Measurements from ENCODE around the gene ACYP2. TPM values are rescaled to one million over a fixed set of nuclear protein-coding genes. Genes with fewer than 3 reads are reported as not detected.

The ACYP2 gene
- total RNA-seq, 6 donors from 2014 or later: 8.9 to 15.7 (median 14.8) TPM

DNA sequence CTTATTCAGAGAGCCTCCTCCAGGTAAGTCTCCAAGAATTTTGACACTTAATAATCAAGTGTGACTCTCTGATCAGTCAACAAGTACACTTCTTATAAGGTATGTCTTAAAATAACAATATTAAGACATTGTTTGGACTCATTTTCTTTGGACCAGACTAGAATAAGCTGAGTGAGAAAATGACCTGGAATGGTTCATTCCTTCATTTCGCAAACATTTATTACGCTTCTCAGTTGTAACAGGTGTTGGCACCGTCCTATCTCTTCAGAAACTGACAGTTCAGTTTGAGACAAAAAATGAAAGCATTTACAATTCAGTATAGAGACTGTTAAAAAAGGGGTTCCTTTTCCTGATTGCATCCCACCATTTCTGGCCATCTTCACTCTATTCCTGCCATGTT, 94.0 kb downstream of the ACYP2 start:
- Histone ChIP-seq H3K4me3 (no peak overlapping the region), H3K9me3 (no peaks in the 10 kb centered on the region), H3K36me3 (no peaks in the 10 kb centered on the region), H3K27me3 (no peaks in the 10 kb centered on the region), H3K4me1 (peaks cover 16 to 29% (median 26%) of the 10 kb centered on the region in 4 donors), H3K27ac (no peak overlapping the region)
- DNase-seq (no peak), ATAC-seq (ENCODE audit: low FRiP score in 2 of 2) (no peak)
- 78 to 88% methylated on average over 3 of the region's 3 CpGs for WGBS, 2 donors
- TF ChIP-seq, protein P1, sequence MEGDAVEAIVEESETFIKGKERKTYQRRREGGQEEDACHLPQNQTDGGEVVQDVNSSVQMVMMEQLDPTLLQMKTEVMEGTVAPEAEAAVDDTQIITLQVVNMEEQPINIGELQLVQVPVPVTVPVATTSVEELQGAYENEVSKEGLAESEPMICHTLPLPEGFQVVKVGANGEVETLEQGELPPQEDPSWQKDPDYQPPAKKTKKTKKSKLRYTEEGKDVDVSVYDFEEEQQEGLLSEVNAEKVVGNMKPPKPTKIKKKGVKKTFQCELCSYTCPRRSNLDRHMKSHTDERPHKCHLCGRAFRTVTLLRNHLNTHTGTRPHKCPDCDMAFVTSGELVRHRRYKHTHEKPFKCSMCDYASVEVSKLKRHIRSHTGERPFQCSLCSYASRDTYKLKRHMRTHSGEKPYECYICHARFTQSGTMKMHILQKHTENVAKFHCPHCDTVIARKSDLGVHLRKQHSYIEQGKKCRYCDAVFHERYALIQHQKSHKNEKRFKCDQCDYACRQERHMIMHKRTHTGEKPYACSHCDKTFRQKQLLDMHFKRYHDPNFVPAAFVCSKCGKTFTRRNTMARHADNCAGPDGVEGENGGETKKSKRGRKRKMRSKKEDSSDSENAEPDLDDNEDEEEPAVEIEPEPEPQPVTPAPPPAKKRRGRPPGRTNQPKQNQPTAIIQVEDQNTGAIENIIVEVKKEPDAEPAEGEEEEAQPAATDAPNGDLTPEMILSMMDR (IDR thresholded peaks at IDR 0.05): no peak
- no peak for TF ChIP-seq EP300 (IDR thresholded peaks at IDR 0.05)
- TF ChIP-seq POLR2A (IDR thresholded peaks at IDR 0.05): no peak
- no peak for TF ChIP-seq POLR2AphosphoS5 (IDR thresholded peaks at IDR 0.05)

DNA sequence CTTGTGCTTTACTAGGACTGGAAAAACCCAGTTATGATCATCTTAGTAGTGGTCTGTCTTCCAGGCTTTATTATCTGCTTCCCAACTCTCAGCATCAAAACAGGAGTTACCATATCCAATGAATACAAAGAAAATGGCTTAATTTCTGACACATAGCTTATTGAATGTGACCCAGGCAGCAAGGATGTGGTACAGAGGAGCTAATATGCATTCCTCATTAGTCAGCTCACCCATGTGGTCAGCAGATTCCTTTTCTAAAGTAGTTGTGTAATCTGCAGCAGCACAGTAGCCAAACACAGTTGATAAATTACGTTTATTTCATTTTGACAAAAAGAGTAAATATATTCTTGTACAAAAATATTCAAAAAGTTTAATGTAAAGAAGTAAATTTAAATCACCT, 97.0 kb downstream of the ACYP2 start:
- H3K27me3 ChIP-seq: no peaks in the 10 kb centered on the region
- DNase-seq (no peak), ATAC-seq (ENCODE audit: low FRiP score in 2 of 2) (peak in 1 of 2 donors; percentile 83)
- H3K4me3 ChIP-seq: no peak overlapping the region
- H3K9me3 ChIP-seq: peaks cover 0 to 4% (median 0%) of the 10 kb centered on the region in 4 donors
- no peaks in the 10 kb centered on the region for H3K36me3 ChIP-seq
- 67 to 71% methylated on average over 1 of the region's 1 CpG for WGBS, 2 donors
- peaks cover 13 to 27% (median 20%) of the 10 kb centered on the region in 4 donors for H3K4me1 ChIP-seq
- no peak overlapping the region for H3K27ac ChIP-seq
- TF ChIP-seq, protein P1 (IDR thresholded peaks at IDR 0.05): no peak
- TF ChIP-seq EP300 (IDR thresholded peaks at IDR 0.05) (no peak), POLR2A (IDR thresholded peaks at IDR 0.05) (no peak), POLR2AphosphoS5 (IDR thresholded peaks at IDR 0.05) (no peak)

DNA sequence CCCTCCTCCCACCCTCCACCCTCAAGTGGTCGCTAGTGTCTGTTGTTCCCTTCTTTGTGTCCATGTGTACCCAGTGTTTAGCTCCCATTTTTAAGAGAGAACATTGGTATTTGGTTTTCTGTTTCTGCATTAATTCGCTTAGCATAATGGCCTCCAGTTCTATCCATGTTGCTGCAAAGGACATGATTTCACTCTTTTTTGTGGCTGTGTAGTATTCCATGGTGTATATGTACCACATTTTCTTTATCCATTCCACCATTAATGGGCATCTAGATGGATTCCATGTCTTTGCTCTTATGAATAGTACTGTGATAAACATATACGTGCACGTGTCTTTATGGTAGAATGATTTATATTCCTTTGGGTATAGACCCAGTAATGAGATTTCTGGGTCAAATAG, 97.7 kb downstream of the ACYP2 start:
- no peak for TF ChIP-seq POLR2A (IDR thresholded peaks at IDR 0.05)
- no peak for TF ChIP-seq POLR2AphosphoS5 (IDR thresholded peaks at IDR 0.05)
- no peak for TF ChIP-seq EP300 (IDR thresholded peaks at IDR 0.05)
- TF ChIP-seq, protein P1 (IDR thresholded peaks at IDR 0.05): no peak
- peaks cover 0 to 4% (median 0%) of the 10 kb centered on the region in 4 donors for H3K9me3 ChIP-seq

DNA sequence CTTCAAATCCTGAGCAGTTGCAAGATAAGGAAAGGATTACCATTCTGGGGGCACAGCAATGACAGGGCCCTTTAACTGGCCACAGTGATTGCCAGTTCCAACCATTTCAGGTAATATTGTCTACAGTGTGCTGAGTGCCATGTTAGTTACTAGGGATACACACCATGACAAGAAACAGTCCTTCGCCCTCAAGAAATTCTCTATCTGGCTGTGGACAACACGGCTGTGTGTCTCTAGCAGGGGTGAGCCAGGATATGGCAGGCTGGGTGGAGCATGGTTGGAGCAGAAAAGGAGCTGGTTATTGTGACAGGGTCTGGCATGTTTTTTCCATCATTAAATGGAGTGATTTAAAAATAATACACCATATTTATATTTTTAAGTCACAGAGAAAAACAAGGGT, 109.6 kb downstream of the ACYP2 start:
- Histone ChIP-seq H3K36me3 (no peaks in the 10 kb centered on the region), H3K27ac (no peak overlapping the region), H3K4me1 (no peaks in the 10 kb centered on the region), H3K9me3 (no peaks in the 10 kb centered on the region), H3K4me3 (no peak overlapping the region), H3K27me3 (no peaks in the 10 kb centered on the region)
- DNase-seq (no peak), ATAC-seq (ENCODE audit: low FRiP score in 2 of 2) (no peak)
- no peak for TF ChIP-seq POLR2A (IDR thresholded peaks at IDR 0.05)
- no peak for TF ChIP-seq POLR2AphosphoS5 (IDR thresholded peaks at IDR 0.05)
- no peak for TF ChIP-seq EP300 (IDR thresholded peaks at IDR 0.05)
- TF ChIP-seq, protein P1 (IDR thresholded peaks at IDR 0.05): no peak
- WGBS, 2 donors: 90 to 91% methylated on average over 2 of the region's 2 CpGs

More for the DNA sequence above, 97.7 kb downstream of the ACYP2 start:
- peaks cover 7 to 21% (median 14%) of the 10 kb centered on the region in 4 donors for H3K4me1 ChIP-seq
- no peak overlapping the region for H3K27ac ChIP-seq
- no peak for ATAC-seq (ENCODE audit: low FRiP score in 2 of 2)
- no peaks in the 10 kb centered on the region for H3K36me3 ChIP-seq
- H3K27me3 ChIP-seq: no peaks in the 10 kb centered on the region
- H3K4me3 ChIP-seq: no peak overlapping the region
- DNase-seq: no peak
- 96 to 100% methylated on average over 4 of the region's 4 CpGs for WGBS, 2 donors

DNA sequence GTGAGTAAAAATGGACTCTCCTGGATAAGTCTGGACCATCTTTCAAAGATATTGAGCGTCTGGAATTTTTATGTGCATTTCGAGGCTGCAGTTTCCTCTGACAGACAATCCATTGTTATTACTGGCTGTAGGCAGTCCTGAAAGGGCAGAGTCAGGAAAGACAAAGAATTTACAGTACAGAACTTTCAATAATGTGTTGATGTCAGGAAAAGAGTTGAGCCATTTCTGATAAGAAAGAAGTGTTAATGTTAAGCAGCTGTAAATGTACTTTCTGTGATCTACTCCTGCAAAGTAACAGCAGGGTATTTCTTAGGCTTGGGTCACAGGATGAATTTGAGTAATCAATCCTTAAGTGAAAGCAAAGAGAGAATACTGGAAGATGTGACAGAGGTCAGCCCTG, 110.8 kb downstream of the ACYP2 start:
- ATAC-seq (ENCODE audit: low FRiP score in 2 of 2) (no peak), DNase-seq (no peak)
- Histone ChIP-seq H3K9me3 (no peaks in the 10 kb centered on the region), H3K4me1 (no peaks in the 10 kb centered on the region), H3K36me3 (no peaks in the 10 kb centered on the region), H3K27ac (no peak overlapping the region), H3K27me3 (no peaks in the 10 kb centered on the region), H3K4me3 (no peak overlapping the region)
- WGBS, 2 donors: 60% methylated on average over 2 of the region's 2 CpGs
- TF ChIP-seq, protein P1 (IDR thresholded peaks at IDR 0.05): no peak
- TF ChIP-seq POLR2A (IDR thresholded peaks at IDR 0.05) (no peak), EP300 (IDR thresholded peaks at IDR 0.05) (no peak), POLR2AphosphoS5 (IDR thresholded peaks at IDR 0.05) (no peak)
